Immature natural killer cell (primary cell): Measurements from ENCODE around the gene RPSA. TPM values are rescaled to one million over a fixed set of nuclear protein-coding genes. Genes with fewer than 3 reads are reported as not detected.
"Not testable (repeated sequence)": the region's sequence is repeated elsewhere in the genome, so short reads cannot be mapped to it uniquely, and the experiment has no call there.

Experiments used
- DNase-seq, 3 donors: peaks; one replicate each; pipeline ENCODE4 v3.0.0; 2022; ENCODE audit warnings: mixed read lengths in 1 of 3
- H3K27ac Mint-ChIP-seq, 6 donors: one replicate each; pipeline ENCODE4 v1.8.0; 2020; ENCODE audit warnings: mixed read lengths in 6 of 6, mild to moderate bottlenecking in 5 of 6, inconsistent platforms in 4 of 6, moderate library complexity in 3 of 6
- H3K27me3 Mint-ChIP-seq, 3 donors: one replicate each; pipeline ENCODE4 v1.8.0; 2020 to 2021; ENCODE audit warnings: low read depth in 3 of 3, mild to moderate bottlenecking in 3 of 3, mixed read lengths in 3 of 3, moderate library complexity in 3 of 3, inconsistent platforms in 1 of 3
- H3K36me3 Mint-ChIP-seq, 3 donors: one replicate each; pipeline ENCODE4 v1.8.0; 2020; ENCODE audit warnings: mixed read lengths in 3 of 3, inconsistent platforms in 2 of 3, mild to moderate bottlenecking in 2 of 3
- H3K4me1 Mint-ChIP-seq, 2 donors: one replicate each; pipeline ENCODE4 v1.8.0; 2020; ENCODE audit warnings: inconsistent platforms in 2 of 2, mild to moderate bottlenecking in 2 of 2, mixed read lengths in 2 of 2, moderate library complexity in 1 of 2
- H3K4me3 Mint-ChIP-seq, 5 donors: one replicate each; pipeline ENCODE4 v1.8.0; 2020; ENCODE audit warnings: mild to moderate bottlenecking in 5 of 5, mixed read lengths in 5 of 5, inconsistent platforms in 3 of 5, moderate library complexity in 3 of 5
- H3K9me3 Mint-ChIP-seq, 6 donors: one replicate each; pipeline ENCODE4 v1.8.0; 2020; ENCODE audit warnings: mild to moderate bottlenecking in 6 of 6, mixed read lengths in 6 of 6, inconsistent platforms in 4 of 6, moderate library complexity in 3 of 6
- polyA plus RNA-seq, 3 donors: library from polyadenylated mRNA; unstranded; fragments of 300-500 nt; fragmentation: Illumina TruSeq; gene quantifications; one replicate each; pipeline ENCODE4 v1.2.3, GENCODE V29; 2021

The RPSA gene
- polyA plus RNA-seq, 3 donors from 2014 or later: 496 to 820 (median 547) TPM

- H3K4me1 Mint-ChIP-seq: no peaks in the 10 kb centered on the region
- no peak overlapping the region for H3K27ac Mint-ChIP-seq
- H3K9me3 Mint-ChIP-seq: peaks cover 0 to 3% (median 0%) of the 10 kb centered on the region in 6 donors
- DNase-seq: no peak
- no peaks in the 10 kb centered on the region for H3K36me3 Mint-ChIP-seq
- no peak overlapping the region for H3K4me3 Mint-ChIP-seq
- peaks cover 1 to 13% (median 8%) of the 10 kb centered on the region in 3 donors for H3K27me3 Mint-ChIP-seq
Measured at GRCh38 chr3:39457361-39457760, 50.8 kb downstream of the RPSA start.

GRCh38 chr3:39458579-39458978, 52.1 kb downstream of the RPSA start:
- H3K27ac Mint-ChIP-seq, H3K4me3 Mint-ChIP-seq, DNase-seq, H3K36me3 Mint-ChIP-seq, H3K4me1 Mint-ChIP-seq, H3K9me3 Mint-ChIP-seq: not testable (repeated sequence)
- peaks cover 1 to 13% (median 6%) of the 10 kb centered on the region in 3 donors for H3K27me3 Mint-ChIP-seq

DNA sequence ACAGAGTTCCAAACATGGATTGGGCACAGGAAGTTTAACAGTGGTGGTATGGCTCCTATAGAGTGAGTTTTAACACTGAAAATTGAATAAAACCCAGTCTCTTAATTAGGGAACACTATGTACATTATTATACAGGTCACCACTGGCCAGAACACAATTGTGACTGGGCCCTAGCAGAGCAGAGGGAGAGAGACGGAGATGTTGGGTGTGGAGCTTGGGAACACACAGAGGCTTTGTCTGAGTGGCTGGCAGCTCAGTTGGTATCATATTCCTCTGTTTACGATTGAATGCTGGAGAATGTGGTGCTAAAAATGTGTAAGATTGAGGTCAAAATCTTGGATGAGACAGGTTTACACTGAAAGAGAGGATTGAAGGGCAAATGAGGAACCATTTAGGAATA, 54.2 kb downstream of the RPSA start:
- Mint-ChIP-seq H3K27me3 (peaks cover 1 to 9% (median 4%) of the 10 kb centered on the region in 3 donors), H3K27ac (no peak overlapping the region), H3K9me3 (no peaks in the 10 kb centered on the region), H3K4me1 (no peaks in the 10 kb centered on the region), H3K36me3 (no peaks in the 10 kb centered on the region), H3K4me3 (no peak overlapping the region)
- DNase-seq: no peak

Other genes starting within 250 kb of the RPSA start
- gene XIRP1, start 214.1 kb upstream of the RPSA start, polyA plus RNA-seq: under 1 TPM in 2 of 3 donors, not detected in 1; 0.03 to 0.27 TPM
- gene CX3CR1, start 126.7 kb upstream of the RPSA start, polyA plus RNA-seq: 1,000 to 10,000 TPM in 1 of 3 donors, 100 to 1,000 TPM in 2; 338 to 1,281 (median 522) TPM
- 1 to 10 TPM in 2 of 3 donors, not detected in 1; 1.1 TPM for gene CCR8, start 77.0 kb upstream of the RPSA start, polyA plus RNA-seq
- gene SLC25A38, start 23.4 kb upstream of the RPSA start, polyA plus RNA-seq: 10 to 100 TPM; 32.1 to 55.0 (median 37.8) TPM
- gene MOBP, start 61.0 kb downstream of the RPSA start, polyA plus RNA-seq: not detected